Fibroblast of villous mesenchyme (primary cell): ENCODE measurements around the gene HOXC4. TPM values are rescaled to one million over a fixed set of nuclear protein-coding genes. Genes with fewer than 3 reads are reported as not detected.

ENCODE experiments used
- DNase-seq: peaks from one replicate; pipeline ENCODE4 v3.0.0-alpha.2; 2010; ENCODE audit warnings: low read depth
- H3K4me3 ChIP-seq: 2 replicates; pipeline ENCODE4 v1.5.1; 2011; ENCODE audit warnings: low read depth, mild to moderate bottlenecking, low read length
- CTCF ChIP-seq: IDR thresholded peaks from 2 replicates; pipeline ENCODE4 v1.5.1; 2012; ENCODE audit warnings: low read depth, mild to moderate bottlenecking, low read length; ENCODE audit not compliant: insufficient read depth
- total RNA-seq: library from RNA; depleted of rRNA; stranded (reverse); fragments of >200 nt; gene quantifications from 2 replicates; pipeline ENCODE4 v1.2.3, GENCODE V29; 2012

HOXC4 gene
- total RNA-seq, 1 donor = under 0.01 TPM

DNA sequence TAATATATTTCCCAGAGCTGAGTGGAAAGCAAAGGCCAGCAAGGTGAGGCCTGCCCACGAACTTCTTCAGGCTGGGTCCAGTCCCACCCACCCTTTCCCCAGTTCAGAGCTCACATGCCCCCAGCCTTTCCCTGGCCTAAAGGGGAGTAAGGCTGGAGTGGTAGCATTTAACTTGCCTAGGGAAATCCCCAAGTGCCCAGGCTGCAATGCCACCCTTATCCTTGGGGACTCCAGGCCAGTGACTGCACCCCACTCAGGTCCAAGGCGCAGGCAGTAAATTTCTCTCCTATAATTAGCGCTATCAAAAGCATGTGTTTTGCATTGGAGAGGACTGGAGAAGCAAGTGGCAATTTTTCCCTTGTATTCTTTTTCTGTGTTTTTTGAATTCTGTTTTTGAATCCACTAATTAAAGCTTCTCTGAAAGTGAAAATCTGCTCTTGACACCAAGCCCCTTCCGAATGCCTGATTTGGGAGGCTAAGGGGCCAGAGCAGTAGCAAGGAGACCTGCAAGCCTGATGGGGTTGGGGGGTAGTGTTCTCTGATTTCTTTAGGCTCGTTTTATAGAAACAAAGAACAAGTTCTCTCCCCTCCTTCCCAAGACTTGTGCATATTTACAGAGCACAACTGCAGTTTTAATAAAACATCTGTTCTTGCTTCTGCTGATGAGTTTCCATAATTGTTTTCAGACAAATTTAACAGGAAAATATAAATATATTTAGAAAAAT lies 28.9 kb upstream of the HOXC4 start:
- DNase-seq = no peak
- H3K4me3 ChIP-seq = peak overlapping the region; percentile 36
- no peak for TF ChIP-seq CTCF

DNA sequence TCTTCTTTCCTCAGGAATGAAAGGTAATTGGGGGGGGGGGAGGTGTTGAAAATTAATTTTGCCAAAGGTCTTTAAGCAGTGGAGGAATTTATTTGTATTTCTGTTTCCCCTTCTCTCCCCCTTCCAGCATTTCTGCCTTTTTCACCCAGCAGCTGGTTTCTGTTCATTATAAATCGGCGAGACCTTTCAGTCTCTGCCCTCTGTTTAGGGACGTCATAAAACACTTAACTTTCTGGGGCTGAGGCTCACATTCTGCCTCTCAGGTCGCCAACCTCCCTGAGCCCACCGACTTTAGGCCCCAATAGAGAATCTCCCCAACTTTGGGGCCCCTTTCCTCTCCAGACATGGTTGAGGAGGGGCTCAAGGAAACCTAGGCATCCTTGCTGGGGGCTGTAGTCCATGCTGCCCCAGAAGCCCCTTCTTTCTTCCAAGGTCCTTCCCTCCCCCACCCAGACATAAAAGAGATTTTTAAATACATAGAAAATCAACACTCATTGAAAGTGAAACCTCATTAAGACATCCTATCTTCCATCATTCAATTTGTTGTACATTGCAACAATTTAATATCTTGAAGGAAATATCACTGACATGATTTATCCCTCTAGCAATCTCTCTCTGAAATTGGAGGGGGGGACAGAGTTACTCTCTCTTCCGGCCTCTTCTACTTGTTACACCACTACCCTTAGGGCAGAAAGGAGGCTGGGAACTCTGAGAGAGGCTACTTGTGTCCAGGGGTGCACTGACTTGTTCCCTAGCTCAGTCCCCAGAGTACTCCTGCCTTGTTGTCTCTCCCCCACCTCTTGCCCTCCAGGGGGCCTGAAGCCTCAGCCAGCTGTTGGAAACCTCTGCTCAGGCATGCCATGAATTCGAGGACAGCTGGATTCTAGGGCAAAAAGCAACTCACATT lies 27.9 kb upstream of the HOXC4 start:
- TF ChIP-seq CTCF = no peak
- peak overlapping the region; percentile 28 for H3K4me3 ChIP-seq
- DNase-seq = no peak

DNA sequence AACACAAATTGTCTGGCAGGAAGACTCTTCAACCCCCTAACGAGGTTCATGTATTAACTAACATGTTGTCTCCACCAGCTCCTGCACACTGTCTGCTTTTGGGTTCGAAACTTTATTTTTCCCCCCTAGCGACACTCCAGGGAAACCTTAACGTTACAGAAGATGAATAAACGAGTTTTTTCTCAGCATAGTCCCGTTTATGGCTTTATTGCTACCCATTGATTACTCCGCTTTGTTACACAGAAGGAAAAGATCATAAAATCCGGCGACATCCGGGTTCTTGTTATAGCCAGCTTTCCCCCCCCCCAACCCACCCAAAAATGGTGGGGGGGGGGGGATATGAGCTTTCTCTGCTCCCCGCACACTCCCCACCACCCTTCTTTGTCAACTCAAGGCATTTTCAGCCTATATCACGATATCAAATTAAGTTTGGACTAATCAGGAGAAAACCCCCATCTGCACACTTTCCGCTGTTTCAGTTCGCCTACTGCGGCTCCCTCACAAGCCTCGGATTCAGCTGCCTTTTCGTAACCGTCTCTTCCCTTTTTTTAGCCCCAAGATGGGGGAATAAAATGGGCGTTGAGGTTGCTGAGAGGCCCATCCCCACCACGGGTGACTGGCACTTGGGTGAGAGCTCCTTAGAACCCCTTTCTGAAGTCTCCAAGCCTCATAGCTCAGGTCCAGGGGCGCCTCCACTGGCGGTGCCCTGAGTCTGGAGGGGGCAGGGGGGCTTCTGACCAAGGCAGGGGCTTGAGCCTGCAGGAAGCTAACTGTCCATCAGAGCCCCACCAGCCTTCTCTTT lies 26.8 kb upstream of the HOXC4 start:
- no peak overlapping the region for H3K4me3 ChIP-seq
- TF ChIP-seq CTCF = no peak
- no peak for DNase-seq

DNA sequence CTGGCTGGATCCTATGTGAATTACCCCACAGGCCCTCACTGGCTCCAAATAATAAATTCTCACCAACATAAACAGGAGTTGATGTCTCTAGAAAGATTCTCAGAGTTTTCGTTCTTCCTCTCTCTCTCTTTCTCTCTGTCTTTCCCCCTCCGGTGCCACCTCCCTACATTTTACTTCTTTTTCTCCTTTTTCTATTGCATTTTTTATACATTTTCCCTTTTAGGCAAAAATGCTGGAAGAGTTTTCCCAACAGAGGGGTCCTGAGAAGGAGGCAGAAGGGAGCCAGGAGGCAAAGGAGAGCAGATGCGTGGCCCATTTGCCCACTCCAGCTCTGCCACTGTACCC lies 26.2 kb upstream of the HOXC4 start:
- no peak for TF ChIP-seq CTCF
- DNase-seq = no peak
- H3K4me3 ChIP-seq = no peak overlapping the region

DNA sequence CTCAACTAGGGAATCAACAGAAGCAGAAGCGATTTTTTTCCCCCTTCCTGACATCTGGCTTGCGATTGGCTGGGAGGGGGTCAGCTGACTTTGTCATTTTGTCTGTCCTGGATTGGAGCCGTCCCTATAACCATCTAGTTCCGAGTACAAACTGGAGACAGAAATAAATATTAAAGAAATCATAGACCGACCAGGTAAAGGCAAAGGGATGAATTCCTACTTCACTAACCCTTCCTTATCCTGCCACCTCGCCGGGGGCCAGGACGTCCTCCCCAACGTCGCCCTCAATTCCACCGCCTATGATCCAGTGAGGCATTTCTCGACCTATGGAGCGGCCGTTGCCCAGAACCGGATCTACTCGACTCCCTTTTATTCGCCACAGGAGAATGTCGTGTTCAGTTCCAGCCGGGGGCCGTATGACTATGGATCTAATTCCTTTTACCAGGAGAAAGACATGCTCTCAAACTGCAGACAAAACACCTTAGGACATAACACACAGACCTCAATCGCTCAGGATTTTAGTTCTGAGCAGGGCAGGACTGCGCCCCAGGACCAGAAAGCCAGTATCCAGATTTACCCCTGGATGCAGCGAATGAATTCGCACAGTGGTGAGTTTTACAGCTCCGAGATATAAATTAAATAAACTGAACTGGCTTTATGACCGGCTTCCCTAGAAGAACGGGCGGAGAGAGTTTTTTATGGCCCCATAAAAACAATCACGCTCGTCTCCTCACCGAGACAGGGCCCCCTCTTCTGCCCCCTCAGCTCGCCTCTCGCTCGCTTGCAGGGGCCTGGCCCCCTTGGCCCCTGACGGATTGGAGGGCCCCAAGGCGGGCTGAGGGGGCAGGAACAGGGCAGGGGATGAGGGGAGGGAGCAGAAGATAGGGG lies 25.1 kb upstream of the HOXC4 start, which contains the start of gene HOXC6:
Gene HOXC6 (plus strand): TSS at position 127 of the 888 bp plus-strand sequence. CDS start 82 bp downstream, at position 209.
- TF ChIP-seq CTCF = no peak
- H3K4me3 ChIP-seq = peak within 1 kb of the TSS; percentile 40
- DNase-seq = peak; percentile 78
